Osteoblast (primary cell): Measurements from ENCODE around the gene HLTF. TPM values are rescaled to one million over a fixed set of nuclear protein-coding genes. Genes with fewer than 3 reads are reported as not detected.

ENCODE experiments used
- DNase-seq: peaks from one replicate; pipeline ENCODE4 v3.0.0; 2011; ENCODE audit warnings: low spot score, mixed read lengths; ENCODE audit not compliant: insufficient read length; ENCODE audit errors: missing footprints
- H2AFZ ChIP-seq: 2 replicates; pipeline ENCODE4 v1.6.0; 2011; ENCODE audit warnings: mild to moderate bottlenecking, low read length
- H3K27ac ChIP-seq: 2 replicates; pipeline ENCODE4 v1.5.1; 2011; ENCODE audit warnings: mild to moderate bottlenecking, low read depth, low read length, moderate library complexity
- H3K27me3 ChIP-seq: 2 replicates; pipeline ENCODE4 v1.6.0; 2012; ENCODE audit warnings: mild to moderate bottlenecking, control low read depth, inconsistent platforms, low read length, moderate library complexity; ENCODE audit not compliant: insufficient read depth
- H3K36me3 ChIP-seq: 2 replicates; pipeline ENCODE4 v1.5.1; 2011; ENCODE audit warnings: mild to moderate bottlenecking, low read length, control low read depth, moderate library complexity; ENCODE audit not compliant: insufficient read depth
- H3K4me1 ChIP-seq: 2 replicates; pipeline ENCODE4 v1.5.1; 2011; ENCODE audit warnings: mild to moderate bottlenecking, low read length, control low read depth, moderate library complexity; ENCODE audit not compliant: insufficient read depth
- H3K4me2 ChIP-seq: 2 replicates; pipeline ENCODE4 v1.6.0; 2011; ENCODE audit warnings: mild to moderate bottlenecking, low read length; ENCODE audit not compliant: insufficient read depth
- H3K4me3 ChIP-seq: fragments of 200-600 bp; sonication (generic); 3 replicates; pipeline ENCODE4 v1.5.1; 2012; ENCODE audit warnings: mild to moderate bottlenecking, low read length, inconsistent platforms; ENCODE audit not compliant: insufficient read depth
- H3K79me2 ChIP-seq: 2 replicates; pipeline ENCODE4 v1.6.0; 2012; ENCODE audit warnings: mild to moderate bottlenecking, low read length, control low read depth, inconsistent platforms; ENCODE audit not compliant: insufficient read depth
- H3K9me3 ChIP-seq: 2 replicates; pipeline ENCODE4 v1.5.1; 2011; ENCODE audit warnings: low read depth, low read length, control low read depth
- H4K20me1 ChIP-seq: 2 replicates; pipeline ENCODE4 v1.6.0; 2012; ENCODE audit warnings: mild to moderate bottlenecking, low read length, control low read depth; ENCODE audit not compliant: insufficient read depth
- total RNA-seq: library from RNA; depleted of rRNA; stranded (reverse); fragments of >200 nt; gene quantifications from 2 replicates; pipeline ENCODE4 v1.2.3, GENCODE V29; 2012
- TF ChIP-seq, protein P1 (sequence below): IDR thresholded peaks from 2 replicates; pipeline ENCODE4 v1.5.1; 2011; ENCODE audit warnings: mild to moderate bottlenecking, low read depth, low read length, moderate library complexity; ENCODE audit errors: extremely low read depth

HLTF gene
- total RNA-seq, 1 donor = 42.0 TPM

- peak overlapping the region; percentile 49 for H3K4me2 ChIP-seq
- H3K9me3 ChIP-seq = no peaks in the 10 kb centered on the region
- peaks cover 11% of the 10 kb centered on the region for H3K36me3 ChIP-seq
- peak overlapping the region; percentile 85 for H3K27ac ChIP-seq
- DNase-seq = peak; percentile 85
- peaks cover 3% of the 10 kb centered on the region for H4K20me1 ChIP-seq
- H3K4me3 ChIP-seq = no peak overlapping the region
- H3K79me2 ChIP-seq = peaks cover 21% of the 10 kb centered on the region
- peaks cover 74% of the 10 kb centered on the region for H3K4me1 ChIP-seq
- H3K27me3 ChIP-seq = no peaks in the 10 kb centered on the region
- H2AFZ ChIP-seq = no peak overlapping the region
- TF ChIP-seq, protein P1, sequence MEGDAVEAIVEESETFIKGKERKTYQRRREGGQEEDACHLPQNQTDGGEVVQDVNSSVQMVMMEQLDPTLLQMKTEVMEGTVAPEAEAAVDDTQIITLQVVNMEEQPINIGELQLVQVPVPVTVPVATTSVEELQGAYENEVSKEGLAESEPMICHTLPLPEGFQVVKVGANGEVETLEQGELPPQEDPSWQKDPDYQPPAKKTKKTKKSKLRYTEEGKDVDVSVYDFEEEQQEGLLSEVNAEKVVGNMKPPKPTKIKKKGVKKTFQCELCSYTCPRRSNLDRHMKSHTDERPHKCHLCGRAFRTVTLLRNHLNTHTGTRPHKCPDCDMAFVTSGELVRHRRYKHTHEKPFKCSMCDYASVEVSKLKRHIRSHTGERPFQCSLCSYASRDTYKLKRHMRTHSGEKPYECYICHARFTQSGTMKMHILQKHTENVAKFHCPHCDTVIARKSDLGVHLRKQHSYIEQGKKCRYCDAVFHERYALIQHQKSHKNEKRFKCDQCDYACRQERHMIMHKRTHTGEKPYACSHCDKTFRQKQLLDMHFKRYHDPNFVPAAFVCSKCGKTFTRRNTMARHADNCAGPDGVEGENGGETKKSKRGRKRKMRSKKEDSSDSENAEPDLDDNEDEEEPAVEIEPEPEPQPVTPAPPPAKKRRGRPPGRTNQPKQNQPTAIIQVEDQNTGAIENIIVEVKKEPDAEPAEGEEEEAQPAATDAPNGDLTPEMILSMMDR = no peak
These were observed 69.4 kb downstream of the HLTF start for GRCh38 chr3:149016669-149017541.

- peak overlapping the region; percentile 85 for H3K27ac ChIP-seq
- DNase-seq = no peak
- peaks cover 20% of the 10 kb centered on the region for H3K79me2 ChIP-seq
- no peaks in the 10 kb centered on the region for H3K27me3 ChIP-seq
- H3K4me1 ChIP-seq = peaks cover 74% of the 10 kb centered on the region
- peak overlapping the region; percentile 49 for H3K4me2 ChIP-seq
- H3K4me3 ChIP-seq = no peak overlapping the region
- H4K20me1 ChIP-seq = peaks cover 3% of the 10 kb centered on the region
- no peak overlapping the region for H2AFZ ChIP-seq
- TF ChIP-seq, protein P1 = no peak
- H3K36me3 ChIP-seq = peaks cover 12% of the 10 kb centered on the region
- no peaks in the 10 kb centered on the region for H3K9me3 ChIP-seq
These were observed 70.1 kb downstream of the HLTF start for GRCh38 chr3:149016242-149016641.

DNA sequence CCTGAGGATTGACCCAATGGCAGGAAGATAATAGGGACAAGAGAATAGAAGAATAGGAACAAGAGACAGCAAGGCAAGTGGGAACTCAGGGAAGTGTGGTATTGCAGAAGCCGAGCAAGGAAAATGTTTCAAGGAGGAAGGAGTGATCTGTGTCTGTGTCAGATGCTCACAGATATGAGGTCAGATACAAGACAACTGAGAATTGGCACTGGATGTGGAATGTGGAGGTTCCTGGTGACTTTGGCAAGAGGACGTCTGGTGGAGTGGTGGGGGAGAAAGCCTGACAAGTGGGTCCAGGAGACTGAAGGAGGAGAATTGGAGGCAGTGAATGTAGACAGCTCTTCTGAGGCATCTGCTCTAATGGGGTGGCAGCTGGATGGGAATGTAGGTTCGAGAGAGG, 70.9 kb downstream of the HLTF start:
- Histone ChIP-seq H3K27me3 (no peaks in the 10 kb centered on the region), H3K4me3 (no peak overlapping the region), H3K9me3 (no peaks in the 10 kb centered on the region), H3K36me3 (peaks cover 20% of the 10 kb centered on the region), H3K79me2 (peaks cover 15% of the 10 kb centered on the region), H3K4me2 (peak overlapping the region; percentile 31), H3K27ac (peak overlapping the region; percentile 64), H4K20me1 (peaks cover 3% of the 10 kb centered on the region), H3K4me1 (peaks cover 69% of the 10 kb centered on the region), H2AFZ (no peak overlapping the region)
- TF ChIP-seq, protein P1 = no peak
- DNase-seq = no peak

DNA sequence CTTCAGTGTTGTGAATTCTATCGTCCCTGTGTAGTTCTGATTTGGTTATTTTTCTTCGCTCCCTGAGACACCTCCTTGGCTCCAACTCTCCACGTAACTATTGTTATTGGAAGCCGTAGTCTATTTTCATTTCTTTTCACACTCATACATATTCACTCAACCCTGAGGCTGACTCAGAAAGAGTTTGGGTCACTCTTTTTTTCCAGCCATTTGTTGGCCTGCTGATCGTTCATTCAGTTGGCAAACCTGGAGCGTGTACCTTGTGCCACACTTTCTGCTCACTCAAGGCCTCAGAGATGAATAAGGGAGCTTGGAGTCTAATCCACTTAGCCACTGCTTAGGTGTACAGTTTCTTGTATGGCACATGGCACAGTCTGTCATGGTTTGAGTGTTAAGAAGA, 72.6 kb downstream of the HLTF start:
- H3K4me1 ChIP-seq = peaks cover 53% of the 10 kb centered on the region
- H3K27ac ChIP-seq = peak overlapping the region; percentile 79
- H3K4me2 ChIP-seq = peak overlapping the region; percentile 70
- peaks cover 25% of the 10 kb centered on the region for H3K36me3 ChIP-seq
- H3K4me3 ChIP-seq = no peak overlapping the region
- peaks cover 8% of the 10 kb centered on the region for H3K79me2 ChIP-seq
- no peaks in the 10 kb centered on the region for H3K27me3 ChIP-seq
- H4K20me1 ChIP-seq = no peaks in the 10 kb centered on the region
- TF ChIP-seq, protein P1 = no peak
- H2AFZ ChIP-seq = no peak overlapping the region
- peak; percentile 51 for DNase-seq
- no peaks in the 10 kb centered on the region for H3K9me3 ChIP-seq
